ENCODE measurements around the gene PLA2G12A.
"Not testable (repeated sequence)": the region's sequence is repeated elsewhere in the genome, so short reads cannot be mapped to it uniquely, and the experiment has no call there.

Gene PLA2G12A

GRCh38 chr4:109699553-109700225 is 30.2 kb downstream of the PLA2G12A start:
- Histone ChIP-seq H3K9me3 (ENCODE audit: control insufficient read depth, low read length) (no peaks in the 10 kb centered on the region), H3K4me3 (ENCODE audit: low read length) (no peak overlapping the region), H3K36me3 (ENCODE audit: control insufficient read depth, insufficient read depth, low read length, severe bottlenecking) (peaks cover 9% of the 10 kb centered on the region), H3K4me1 (ENCODE audit: control insufficient read depth, insufficient read depth, low read length) (peaks cover 17% of the 10 kb centered on the region), H3K27me3 (replicated peaks; ENCODE audit: control insufficient read depth, insufficient read depth, low read length) (no peaks in the 10 kb centered on the region), H3K9ac (ENCODE audit: low read length) (no peak overlapping the region)
- no peak for DNase-seq (ENCODE audit: low read depth)

GRCh38 chr4:109698656-109699055 is 31.2 kb downstream of the PLA2G12A start:
- Histone ChIP-seq H3K9me3 (ENCODE audit: control insufficient read depth, low read length) (no peaks in the 10 kb centered on the region), H3K4me3 (ENCODE audit: low read length) (no peak overlapping the region), H3K4me1 (ENCODE audit: control insufficient read depth, insufficient read depth, low read length) (peaks cover 8% of the 10 kb centered on the region), H3K27me3 (replicated peaks; ENCODE audit: control insufficient read depth, insufficient read depth, low read length) (no peaks in the 10 kb centered on the region), H3K9ac (ENCODE audit: low read length) (no peak overlapping the region), H3K36me3 (ENCODE audit: control insufficient read depth, insufficient read depth, low read length, severe bottlenecking) (peaks cover 17% of the 10 kb centered on the region)
- no peak for DNase-seq (ENCODE audit: low read depth)

DNA sequence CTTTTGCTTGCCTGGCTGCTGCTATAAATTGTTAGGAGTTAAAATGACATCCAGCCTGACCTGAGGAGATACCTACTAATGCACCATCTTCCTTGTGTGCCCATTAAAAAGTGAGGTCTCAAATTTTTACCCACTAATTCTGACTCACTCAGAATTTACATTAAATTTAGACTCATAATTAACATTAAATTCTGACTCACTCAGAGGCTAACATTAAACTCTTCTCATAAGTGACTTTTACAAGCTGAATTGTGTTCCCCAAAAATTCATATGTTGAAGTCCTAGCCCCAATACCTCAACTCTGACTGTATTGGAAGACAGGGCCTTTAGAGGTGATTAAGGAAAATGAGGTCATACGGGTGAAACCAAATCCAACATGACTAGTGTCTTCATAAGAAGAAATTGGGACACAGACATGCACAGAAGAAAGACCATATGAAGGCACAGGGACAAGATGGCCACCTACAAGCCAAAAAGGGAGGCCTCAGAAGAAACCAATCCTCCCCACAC is 38.4 kb downstream of the PLA2G12A start:
- peaks cover 65% of the 10 kb centered on the region for H3K36me3 ChIP-seq (ENCODE audit: control insufficient read depth, insufficient read depth, low read length, severe bottlenecking)
- DNase-seq (ENCODE audit: low read depth), result no peak
- H3K4me1 ChIP-seq (ENCODE audit: control insufficient read depth, insufficient read depth, low read length), result no peaks in the 10 kb centered on the region
- H3K27me3 ChIP-seq (replicated peaks; ENCODE audit: control insufficient read depth, insufficient read depth, low read length), result no peaks in the 10 kb centered on the region
- no peak overlapping the region for H3K9ac ChIP-seq (ENCODE audit: low read length)
- H3K9me3 ChIP-seq (ENCODE audit: control insufficient read depth, low read length), result no peaks in the 10 kb centered on the region
- H3K4me3 ChIP-seq (ENCODE audit: low read length), result no peak overlapping the region

DNA sequence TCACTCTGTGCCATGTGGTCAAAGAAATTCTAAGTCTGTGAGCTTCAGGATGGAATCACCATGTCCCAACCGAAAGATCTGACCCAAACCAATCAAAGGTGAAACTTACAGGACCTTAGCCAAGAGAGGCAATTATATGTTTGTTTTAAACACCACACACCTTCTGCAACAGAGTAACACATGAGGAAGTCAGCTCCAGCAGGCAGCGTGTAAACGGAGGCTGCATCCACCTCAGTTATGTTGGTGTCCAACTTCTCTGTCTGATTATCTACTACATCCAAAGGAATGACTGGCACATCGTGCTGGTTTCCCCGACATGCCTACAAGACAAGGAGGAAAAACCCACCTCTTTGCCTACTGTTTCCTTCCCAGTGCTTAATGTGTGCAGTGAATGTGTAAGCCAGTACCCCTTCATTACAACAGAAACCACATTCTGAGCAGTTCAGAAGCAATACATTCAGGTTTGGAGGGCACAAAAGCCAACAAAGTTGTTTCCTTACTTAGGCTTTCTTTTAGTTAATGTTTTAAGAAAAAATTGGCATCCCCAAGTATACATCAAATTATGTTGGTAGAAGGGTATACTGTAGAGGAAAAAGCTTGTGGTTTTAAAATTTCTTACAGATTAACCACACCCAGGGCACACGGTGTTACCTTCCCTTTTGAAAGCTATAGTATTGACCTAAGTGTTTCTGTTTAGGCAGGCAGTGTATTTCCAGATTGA is 39.0 kb downstream of the PLA2G12A start:
- Histone ChIP-seq H3K27me3 (replicated peaks; ENCODE audit: control insufficient read depth, insufficient read depth, low read length) (no peaks in the 10 kb centered on the region), H3K4me1 (ENCODE audit: control insufficient read depth, insufficient read depth, low read length) (no peaks in the 10 kb centered on the region), H3K9ac (ENCODE audit: low read length) (no peak overlapping the region), H3K9me3 (ENCODE audit: control insufficient read depth, low read length) (no peaks in the 10 kb centered on the region), H3K36me3 (ENCODE audit: control insufficient read depth, insufficient read depth, low read length, severe bottlenecking) (peaks cover 62% of the 10 kb centered on the region), H3K4me3 (ENCODE audit: low read length) (no peak overlapping the region)
- DNase-seq (ENCODE audit: low read depth), result no peak

- Histone ChIP-seq H3K9me3 (ENCODE audit: control insufficient read depth, low read length) (no peaks in the 10 kb centered on the region), H3K36me3 (ENCODE audit: control insufficient read depth, insufficient read depth, low read length, severe bottlenecking) (peaks cover 24% of the 10 kb centered on the region), H3K27me3 (replicated peaks; ENCODE audit: control insufficient read depth, insufficient read depth, low read length) (no peaks in the 10 kb centered on the region), H3K4me3 (ENCODE audit: low read length) (no peak overlapping the region), H3K4me1 (ENCODE audit: control insufficient read depth, insufficient read depth, low read length) (no peaks in the 10 kb centered on the region), H3K9ac (ENCODE audit: low read length) (no peak overlapping the region)
- DNase-seq (ENCODE audit: low read depth), result no peak
Measured at GRCh38 chr4:109684727-109685126, 45.1 kb downstream of the PLA2G12A start.

GRCh38 chr4:109683621-109684253 is 46.1 kb downstream of the PLA2G12A start:
- DNase-seq (ENCODE audit: low read depth), result no peak
- no peak overlapping the region for H3K9ac ChIP-seq (ENCODE audit: low read length)
- peaks cover 18% of the 10 kb centered on the region for H3K36me3 ChIP-seq (ENCODE audit: control insufficient read depth, insufficient read depth, low read length, severe bottlenecking)
- H3K27me3 ChIP-seq (replicated peaks; ENCODE audit: control insufficient read depth, insufficient read depth, low read length), result no peaks in the 10 kb centered on the region
- H3K4me3 ChIP-seq (ENCODE audit: low read length), result no peak overlapping the region
- no peaks in the 10 kb centered on the region for H3K9me3 ChIP-seq (ENCODE audit: control insufficient read depth, low read length)
- H3K4me1 ChIP-seq (ENCODE audit: control insufficient read depth, insufficient read depth, low read length), result no peaks in the 10 kb centered on the region

GRCh38 chr4:109682875-109683274 is 47.0 kb downstream of the PLA2G12A start:
- H3K9me3 ChIP-seq (ENCODE audit: control insufficient read depth, low read length), result no peaks in the 10 kb centered on the region
- DNase-seq (ENCODE audit: low read depth), result no peak
- no peaks in the 10 kb centered on the region for H3K27me3 ChIP-seq (replicated peaks; ENCODE audit: control insufficient read depth, insufficient read depth, low read length)
- no peaks in the 10 kb centered on the region for H3K4me1 ChIP-seq (ENCODE audit: control insufficient read depth, insufficient read depth, low read length)
- peaks cover 14% of the 10 kb centered on the region for H3K36me3 ChIP-seq (ENCODE audit: control insufficient read depth, insufficient read depth, low read length, severe bottlenecking)
- no peak overlapping the region for H3K4me3 ChIP-seq (ENCODE audit: low read length)
- no peak overlapping the region for H3K9ac ChIP-seq (ENCODE audit: low read length)

DNA sequence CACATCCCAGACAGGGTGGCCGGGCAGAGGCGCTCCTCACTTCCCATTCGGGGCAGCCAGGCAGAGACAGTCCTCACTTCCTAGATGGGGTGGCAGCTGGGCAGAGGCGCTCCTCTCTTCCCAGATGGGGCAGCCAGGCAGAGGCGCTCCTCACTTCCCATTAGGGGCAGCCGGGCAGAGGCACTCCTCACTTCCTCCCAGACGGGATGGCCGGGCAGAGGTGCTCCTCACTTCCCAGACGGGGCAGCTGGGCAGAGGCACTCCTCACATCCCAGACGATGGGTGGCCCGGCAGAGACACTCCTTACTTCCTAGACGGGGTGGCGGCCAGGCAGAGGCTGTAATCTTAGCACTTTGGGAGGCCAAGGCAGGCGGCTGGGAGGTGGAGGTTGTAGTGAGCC is 50.9 kb downstream of the PLA2G12A start:
- not testable (repeated sequence) for H3K4me1 ChIP-seq (ENCODE audit: control insufficient read depth, insufficient read depth, low read length); H3K36me3 ChIP-seq (ENCODE audit: control insufficient read depth, insufficient read depth, low read length, severe bottlenecking); H3K4me3 ChIP-seq (ENCODE audit: low read length); H3K9me3 ChIP-seq (ENCODE audit: control insufficient read depth, low read length); H3K27me3 ChIP-seq (replicated peaks; ENCODE audit: control insufficient read depth, insufficient read depth, low read length); DNase-seq (ENCODE audit: low read depth); H3K9ac ChIP-seq (ENCODE audit: low read length)

GRCh38 chr4:109678472-109678871 is 51.4 kb downstream of the PLA2G12A start:
- H3K4me1 ChIP-seq (ENCODE audit: control insufficient read depth, insufficient read depth, low read length); DNase-seq (ENCODE audit: low read depth); H3K27me3 ChIP-seq (replicated peaks; ENCODE audit: control insufficient read depth, insufficient read depth, low read length); H3K4me3 ChIP-seq (ENCODE audit: low read length); H3K36me3 ChIP-seq (ENCODE audit: control insufficient read depth, insufficient read depth, low read length, severe bottlenecking); H3K9me3 ChIP-seq (ENCODE audit: control insufficient read depth, low read length); H3K9ac ChIP-seq (ENCODE audit: low read length): not testable (repeated sequence)

GRCh38 chr4:109676886-109677285 is 53.0 kb downstream of the PLA2G12A start:
- Histone ChIP-seq H3K27me3 (replicated peaks; ENCODE audit: control insufficient read depth, insufficient read depth, low read length) (no peaks in the 10 kb centered on the region), H3K36me3 (ENCODE audit: control insufficient read depth, insufficient read depth, low read length, severe bottlenecking) (no peaks in the 10 kb centered on the region), H3K4me1 (ENCODE audit: control insufficient read depth, insufficient read depth, low read length) (no peaks in the 10 kb centered on the region), H3K9me3 (ENCODE audit: control insufficient read depth, low read length) (no peaks in the 10 kb centered on the region), H3K9ac (ENCODE audit: low read length) (no peak overlapping the region), H3K4me3 (ENCODE audit: low read length) (no peak overlapping the region)
- DNase-seq (ENCODE audit: low read depth), result no peak

- Histone ChIP-seq H3K9ac (ENCODE audit: low read length) (no peak overlapping the region), H3K4me3 (ENCODE audit: low read length) (no peak overlapping the region), H3K36me3 (ENCODE audit: control insufficient read depth, insufficient read depth, low read length, severe bottlenecking) (no peaks in the 10 kb centered on the region), H3K4me1 (ENCODE audit: control insufficient read depth, insufficient read depth, low read length) (no peaks in the 10 kb centered on the region), H3K27me3 (replicated peaks; ENCODE audit: control insufficient read depth, insufficient read depth, low read length) (no peaks in the 10 kb centered on the region), H3K9me3 (ENCODE audit: control insufficient read depth, low read length) (peaks cover 7% of the 10 kb centered on the region)
- DNase-seq (ENCODE audit: low read depth), result no peak
Measured at GRCh38 chr4:109675843-109676242, 54.0 kb downstream of the PLA2G12A start.
